Measurements from ENCODE around the gene DLGAP5.

GRCh38 chr14:55103971-55104954 lies 87.1 kb downstream of the DLGAP5 start:
- TF ChIP-seq YY1 (IDR thresholded peaks at IDR 0.05; ENCODE audit: insufficient read depth, insufficient read length): no peak
- TF ChIP-seq ZNF274 (IDR thresholded peaks at IDR 0.05; ENCODE audit: low read depth, low read length): no peak
